Measurements from ENCODE around the gene CELF4.

Gene CELF4

GRCh38 chr18:37414816-37415215 lies 150.8 kb downstream of the CELF4 start:
- DNase-seq (ENCODE audit: low spot score), result no peak

GRCh38 chr18:37412829-37413228 lies 152.8 kb downstream of the CELF4 start:
- DNase-seq (ENCODE audit: low spot score), result no peak

GRCh38 chr18:37412333-37412732 lies 153.3 kb downstream of the CELF4 start:
- no peak for DNase-seq (ENCODE audit: low spot score)

GRCh38 chr18:37409878-37410277 lies 155.7 kb downstream of the CELF4 start:
- no peak for DNase-seq (ENCODE audit: low spot score)

DNA sequence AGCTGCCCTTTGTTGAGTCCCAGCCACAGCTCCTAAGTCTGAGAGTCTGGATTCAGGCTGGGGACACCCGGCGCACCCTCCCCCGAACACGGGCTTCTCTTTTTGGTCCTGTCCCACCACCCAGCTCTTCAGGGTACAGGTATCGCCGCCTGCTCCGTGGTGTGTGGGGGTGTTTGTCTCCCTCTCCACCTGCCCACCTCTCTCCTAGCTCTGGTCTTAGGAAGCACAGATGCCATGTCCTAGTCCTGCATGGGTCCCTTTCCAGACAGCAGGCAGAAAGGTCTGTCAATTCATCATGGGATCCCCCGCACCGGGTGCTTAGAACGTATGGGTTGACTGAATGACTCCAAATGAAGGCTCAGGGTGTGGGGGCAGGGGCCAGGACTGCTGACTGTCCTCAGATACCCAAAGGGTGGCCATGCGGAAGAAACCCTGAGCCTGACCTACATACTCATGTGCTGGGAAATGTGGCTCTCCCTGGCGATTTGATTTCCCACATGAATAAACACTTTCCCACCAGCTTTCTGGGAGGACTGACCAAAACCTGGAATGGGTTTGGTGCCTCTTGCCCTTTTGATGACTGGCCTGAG lies 156.8 kb downstream of the CELF4 start:
- DNase-seq (ENCODE audit: low spot score), result no peak

- no peak for DNase-seq (ENCODE audit: low spot score)
Measured at GRCh38 chr18:37407571-37407970, 158.0 kb downstream of the CELF4 start.

DNA sequence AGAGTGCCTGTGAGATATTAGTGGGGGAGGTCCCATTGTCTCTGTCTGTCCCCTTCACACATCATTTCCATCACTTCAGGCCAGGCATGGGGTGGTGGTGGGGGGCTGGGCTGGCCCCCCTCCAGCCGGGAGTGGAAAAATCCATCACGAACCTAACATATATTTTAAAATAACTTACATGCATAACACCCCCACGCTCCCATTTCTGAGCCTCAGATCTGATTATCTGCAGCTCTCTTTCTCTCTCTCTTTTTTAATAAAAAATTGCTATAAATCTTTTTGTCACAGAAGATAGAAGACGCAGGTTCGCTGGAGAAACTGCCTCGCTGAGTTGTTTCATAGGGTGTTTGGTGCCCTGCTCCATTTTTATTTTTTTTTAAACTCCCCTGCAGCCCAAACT lies 159.8 kb downstream of the CELF4 start:
- no peak for DNase-seq (ENCODE audit: low spot score)

GRCh38 chr18:37405229-37405628 lies 160.4 kb downstream of the CELF4 start:
- DNase-seq (ENCODE audit: low spot score), result no peak

- DNase-seq (ENCODE audit: low spot score), result no peak
Measured at GRCh38 chr18:37403788-37404187, 161.8 kb downstream of the CELF4 start.

- no peak for DNase-seq (ENCODE audit: low spot score)
Measured at GRCh38 chr18:37403100-37403781, 162.4 kb downstream of the CELF4 start.

DNA sequence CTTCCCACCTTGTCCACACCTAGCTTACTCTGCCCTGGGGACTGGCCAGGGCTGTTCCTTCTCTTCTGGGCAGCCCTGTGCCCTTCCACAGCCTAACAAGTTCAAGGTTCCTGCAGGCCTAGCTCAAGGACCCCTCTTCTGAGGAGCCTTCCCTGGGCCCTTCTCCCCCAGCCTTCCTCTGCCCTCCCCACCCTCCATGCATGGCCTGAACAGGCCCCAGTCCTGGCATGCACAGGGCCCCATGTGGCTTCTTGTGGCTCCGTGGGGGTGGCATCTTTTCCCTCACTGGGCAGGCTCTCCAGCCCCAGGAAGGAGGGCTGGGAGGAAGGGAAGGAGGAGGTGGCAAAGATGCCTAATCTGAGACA lies 162.9 kb downstream of the CELF4 start:
- DNase-seq (ENCODE audit: low spot score), result no peak

DNA sequence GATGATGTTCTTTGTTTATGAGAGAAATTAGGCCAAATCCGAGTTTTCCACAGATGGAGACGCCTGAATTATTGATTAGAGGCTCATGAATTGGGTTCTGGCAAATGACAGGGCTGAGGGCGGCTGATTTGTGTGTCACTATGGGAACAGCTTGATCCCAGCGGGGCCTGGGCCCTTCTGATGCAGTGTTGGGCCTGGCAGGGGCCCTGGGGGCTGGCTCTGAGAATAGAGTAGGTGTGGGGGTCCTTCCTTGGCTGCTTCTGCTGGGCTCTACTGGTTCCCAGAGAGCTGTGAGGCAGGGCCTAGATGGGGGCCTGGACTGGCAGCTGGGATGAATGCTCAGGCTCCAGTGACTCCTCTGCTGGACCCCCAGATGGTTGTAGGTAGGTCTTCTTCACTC lies 164.8 kb downstream of the CELF4 start:
- DNase-seq (ENCODE audit: low spot score), result no peak

DNA sequence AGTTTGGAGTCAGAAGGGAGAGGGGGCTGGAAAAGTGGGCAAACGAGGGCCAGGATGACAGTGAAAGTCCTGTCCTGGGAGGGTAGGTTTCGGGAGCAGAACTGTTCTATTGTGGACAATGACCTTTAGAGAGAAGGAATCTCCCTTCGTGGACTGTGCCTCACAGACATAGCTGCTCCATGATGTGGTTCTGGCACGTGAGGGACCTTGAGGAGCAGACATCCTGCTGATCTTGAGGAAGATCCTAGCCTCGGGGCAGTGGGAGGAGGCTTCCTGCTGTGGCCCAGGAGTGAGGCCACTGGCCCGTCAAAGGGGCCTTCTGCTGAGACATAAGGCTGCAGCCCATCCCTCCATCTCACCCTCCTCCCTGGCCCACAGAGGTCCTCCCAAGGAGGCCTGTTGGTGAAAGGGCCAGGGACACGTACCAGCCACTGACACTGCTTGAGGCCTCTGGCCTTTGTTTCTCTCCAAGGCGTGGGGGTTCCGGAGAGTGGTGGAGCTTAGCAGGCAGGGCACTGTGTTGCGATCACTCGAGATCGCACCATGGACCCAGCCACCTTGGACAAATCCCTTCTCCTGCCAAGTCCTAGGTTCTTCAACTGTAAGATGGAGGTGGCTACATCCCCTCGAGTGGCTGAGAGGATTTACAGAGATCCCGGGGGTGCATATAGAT lies 167.2 kb downstream of the CELF4 start:
- no peak for DNase-seq (ENCODE audit: low spot score)

GRCh38 chr18:37397814-37398213 lies 167.8 kb downstream of the CELF4 start:
- no peak for DNase-seq (ENCODE audit: low spot score)

GRCh38 chr18:37396971-37397720 lies 168.5 kb downstream of the CELF4 start:
- DNase-seq (ENCODE audit: low spot score), result no peak

DNA sequence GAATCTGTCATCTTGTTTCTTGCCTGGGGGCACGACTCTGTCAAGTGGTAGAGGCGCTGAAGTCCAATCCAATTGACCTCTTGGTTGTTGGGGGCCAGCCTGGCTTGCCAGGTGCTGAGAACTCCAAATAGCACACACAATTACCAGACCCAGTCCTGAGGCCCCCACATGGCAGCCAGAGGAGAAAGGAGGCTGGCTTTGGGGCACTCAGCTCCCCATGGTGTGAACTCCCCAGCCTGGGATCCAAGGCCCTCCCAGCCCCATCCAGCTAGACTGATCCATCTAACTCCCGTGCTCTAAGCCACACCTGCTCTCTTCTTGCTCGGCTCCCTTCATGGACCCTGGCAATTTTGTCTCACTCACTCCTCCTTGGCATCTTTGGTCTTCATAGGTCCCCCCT lies 170.0 kb downstream of the CELF4 start:
- no peak for DNase-seq (ENCODE audit: low spot score)

DNA sequence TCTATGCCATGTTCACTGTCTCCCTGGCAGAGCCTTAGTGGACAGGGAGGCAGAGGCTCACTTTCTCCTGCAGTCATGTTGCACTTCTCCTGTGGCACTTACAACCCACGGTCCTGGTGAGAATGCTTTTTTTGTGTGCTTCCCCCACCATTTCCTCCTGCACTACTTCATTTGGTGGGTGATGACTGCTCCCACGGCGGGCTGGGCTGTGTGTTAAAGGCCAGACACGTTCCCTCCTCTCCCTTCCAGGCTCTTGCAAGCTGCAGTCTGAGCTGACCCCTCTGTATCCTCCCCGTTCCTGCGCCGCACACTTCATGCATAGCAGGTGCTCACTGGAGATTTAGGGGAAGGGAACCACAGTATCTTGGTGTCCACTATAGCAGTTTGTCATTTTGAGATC lies 170.5 kb downstream of the CELF4 start:
- DNase-seq (ENCODE audit: low spot score), result no peak

DNA sequence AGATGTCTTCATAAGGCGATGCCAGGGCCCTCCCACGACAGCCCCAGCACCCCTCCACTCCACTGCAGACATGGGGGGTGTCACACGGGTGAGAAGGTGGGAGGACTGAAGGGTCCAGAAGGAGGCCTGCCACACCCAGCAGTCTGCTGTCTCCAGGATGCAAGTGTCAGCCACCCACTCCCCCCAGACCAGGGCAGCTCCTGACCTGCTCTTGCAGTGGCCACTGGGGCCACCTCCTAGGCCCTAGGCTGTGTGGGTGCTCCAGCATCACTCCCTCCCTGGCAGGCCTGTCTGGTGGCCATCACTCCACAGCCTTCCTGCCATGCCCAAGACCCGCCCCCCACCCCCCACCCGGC lies 171.0 kb downstream of the CELF4 start:
- no peak for DNase-seq (ENCODE audit: low spot score)

DNA sequence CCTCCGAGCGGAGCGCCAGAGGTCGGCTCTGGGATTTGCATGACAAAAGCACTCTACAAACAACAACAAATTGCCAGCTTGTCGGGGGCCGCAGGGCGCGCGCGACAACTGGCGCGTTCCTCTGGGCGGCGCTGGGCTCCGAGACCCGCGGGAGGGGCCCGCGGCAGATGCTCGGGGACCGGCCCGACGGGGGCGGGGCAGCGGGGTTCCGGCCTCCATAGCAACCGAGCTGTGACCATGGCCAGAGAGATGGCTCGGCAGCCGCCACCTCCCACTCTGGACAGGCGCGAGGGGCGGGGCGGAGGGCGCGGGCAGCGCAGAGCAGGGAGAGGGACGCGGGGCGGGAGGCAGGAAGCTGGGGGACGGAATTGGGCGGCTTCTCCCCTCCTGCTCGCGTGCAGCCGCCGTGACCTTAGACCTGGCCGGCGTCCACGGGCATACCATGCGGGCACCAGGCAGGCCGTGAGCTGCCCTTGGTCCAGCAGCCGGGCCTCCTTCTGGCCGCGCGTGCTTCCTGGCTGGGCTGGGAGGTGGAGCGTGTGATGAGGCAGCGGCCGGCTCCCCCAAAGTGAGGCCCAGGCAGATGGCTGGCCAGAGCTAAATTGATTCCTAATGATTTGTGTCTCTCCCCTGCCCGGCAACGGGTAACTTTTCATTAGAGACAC lies 171.5 kb downstream of the CELF4 start:
- no peak for DNase-seq (ENCODE audit: low spot score)

DNA sequence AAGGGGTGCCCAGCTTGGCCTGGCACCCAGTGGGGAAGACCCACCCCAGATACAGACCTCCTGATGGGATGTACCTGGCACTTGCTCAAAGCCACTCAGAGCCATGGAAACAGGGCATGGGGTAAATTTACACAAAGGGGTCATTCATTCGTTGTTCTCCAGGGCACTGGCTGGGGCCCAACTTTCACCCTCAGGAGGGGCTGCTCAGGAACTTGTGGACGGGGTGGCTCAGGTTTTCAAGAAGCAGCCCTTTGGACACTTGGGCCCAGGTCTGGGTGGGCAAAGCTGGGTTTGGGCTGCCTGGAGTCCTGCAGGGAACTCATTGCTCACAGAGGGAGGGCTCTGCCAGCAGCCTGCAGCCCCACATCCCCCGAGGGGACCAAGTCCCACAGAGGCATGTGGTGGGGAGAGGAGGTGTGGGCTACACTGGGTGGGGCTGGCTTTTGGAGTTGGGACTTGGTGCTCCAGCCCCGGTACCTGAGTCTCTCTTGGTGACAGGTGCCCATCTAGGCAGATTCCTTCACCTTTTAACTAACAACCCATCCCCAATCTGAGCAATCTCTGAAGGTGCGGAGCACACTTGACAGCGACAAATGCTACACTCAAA lies 172.3 kb downstream of the CELF4 start:
- DNase-seq (ENCODE audit: low spot score), result no peak

GRCh38 chr18:37392648-37393047 lies 172.9 kb downstream of the CELF4 start:
- no peak for DNase-seq (ENCODE audit: low spot score)

Data from CD4-positive, alpha-beta T cell treated with Interleukin-2 at 100 ng/mL for 4 hours (primary cell).